GM13976 (cell line): ENCODE measurements around the gene TAS1R2.
A peak's percentile ranks its signal among the peaks of the same experiment; 100 is the strongest.

Experiments used
- DNase-seq: peaks from one replicate; pipeline ENCODE4 v3.0.0; 2012; ENCODE audit warnings: low spot score
- in situ Hi-C: fragments of 300-500 bp; cut with MboI; formaldehyde crosslinking; loops from one replicate; pipeline ENCODE4 v1.12.0; 2022; ENCODE audit warnings: low sequenced_read_pairs, mixed read lengths, inconsistent platforms; ENCODE audit not compliant: unreplicated experiment
- TF ChIP-seq, protein P1 (sequence below): IDR thresholded peaks from 2 replicates; pipeline ENCODE4 v1.5.1; 2012; ENCODE audit warnings: borderline replicate concordance, mild to moderate bottlenecking; ENCODE audit not compliant: insufficient read depth; ENCODE audit errors: extremely low read depth, missing control alignments, control extremely low read depth

The TAS1R2 gene

DNA sequence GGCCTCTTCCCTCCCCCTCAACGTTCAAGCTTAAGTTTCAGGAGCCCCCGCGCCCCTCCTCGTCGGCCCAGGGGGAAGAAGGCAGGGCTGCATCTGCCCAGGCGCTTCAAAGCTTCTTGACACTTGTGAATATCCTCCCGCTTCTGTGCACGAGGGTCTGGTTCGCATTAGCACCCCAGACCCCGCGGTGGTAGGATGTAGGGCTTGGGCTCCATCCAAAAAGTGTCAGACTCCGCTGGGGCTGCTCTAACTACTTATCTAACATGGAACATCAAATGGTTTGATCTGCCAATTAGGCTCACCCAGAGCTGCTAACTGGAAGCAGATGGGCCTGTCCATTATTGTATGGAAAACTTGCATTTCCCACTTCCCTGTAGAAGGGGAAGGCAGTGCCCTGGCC is 28.9 kb downstream of the TAS1R2 start:
- DNase-seq, result no peak
- TF ChIP-seq, protein P1, sequence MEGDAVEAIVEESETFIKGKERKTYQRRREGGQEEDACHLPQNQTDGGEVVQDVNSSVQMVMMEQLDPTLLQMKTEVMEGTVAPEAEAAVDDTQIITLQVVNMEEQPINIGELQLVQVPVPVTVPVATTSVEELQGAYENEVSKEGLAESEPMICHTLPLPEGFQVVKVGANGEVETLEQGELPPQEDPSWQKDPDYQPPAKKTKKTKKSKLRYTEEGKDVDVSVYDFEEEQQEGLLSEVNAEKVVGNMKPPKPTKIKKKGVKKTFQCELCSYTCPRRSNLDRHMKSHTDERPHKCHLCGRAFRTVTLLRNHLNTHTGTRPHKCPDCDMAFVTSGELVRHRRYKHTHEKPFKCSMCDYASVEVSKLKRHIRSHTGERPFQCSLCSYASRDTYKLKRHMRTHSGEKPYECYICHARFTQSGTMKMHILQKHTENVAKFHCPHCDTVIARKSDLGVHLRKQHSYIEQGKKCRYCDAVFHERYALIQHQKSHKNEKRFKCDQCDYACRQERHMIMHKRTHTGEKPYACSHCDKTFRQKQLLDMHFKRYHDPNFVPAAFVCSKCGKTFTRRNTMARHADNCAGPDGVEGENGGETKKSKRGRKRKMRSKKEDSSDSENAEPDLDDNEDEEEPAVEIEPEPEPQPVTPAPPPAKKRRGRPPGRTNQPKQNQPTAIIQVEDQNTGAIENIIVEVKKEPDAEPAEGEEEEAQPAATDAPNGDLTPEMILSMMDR, result no peak
- in situ Hi-C loops, result no loop called here

DNA sequence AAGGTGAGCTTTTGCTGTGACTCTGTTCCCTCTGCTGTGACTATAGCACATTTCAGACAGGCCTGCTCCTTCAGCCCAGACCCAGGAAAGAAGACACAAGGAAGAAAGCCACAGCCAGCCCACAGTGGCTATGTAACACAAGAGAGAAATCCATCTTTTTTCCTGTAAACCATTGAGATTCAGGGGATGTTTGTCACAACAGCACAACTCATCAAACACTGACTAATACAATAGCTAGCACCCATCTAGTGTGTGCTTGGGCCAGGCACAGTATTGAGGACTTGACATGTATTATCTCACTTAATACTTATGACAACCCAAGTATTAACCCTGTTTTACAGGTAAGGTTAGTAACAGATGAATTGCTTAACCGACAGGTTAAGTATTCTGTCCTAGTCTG is 29.8 kb downstream of the TAS1R2 start:
- DNase-seq, result no peak
- in situ Hi-C loops, result no loop called here
- TF ChIP-seq, protein P1, result no peak

DNA sequence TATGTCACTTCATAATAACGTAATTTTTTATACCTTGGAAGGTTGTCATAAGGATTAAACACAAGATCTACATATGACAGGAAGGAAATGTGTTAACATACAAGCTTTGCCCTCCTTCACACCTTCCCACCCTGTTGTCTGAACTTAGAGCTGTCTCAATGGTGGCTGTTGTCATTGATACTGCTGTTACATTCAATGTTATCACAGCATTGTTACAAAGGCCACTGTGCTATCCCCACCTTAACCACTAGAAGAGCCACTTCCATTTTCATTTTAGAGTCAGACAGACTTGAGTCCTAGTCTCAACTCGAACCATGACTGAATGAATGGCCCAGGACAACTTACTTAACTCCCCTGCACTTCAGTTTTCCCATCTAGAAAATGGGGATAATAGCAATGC is 31.2 kb downstream of the TAS1R2 start:
- no peak for DNase-seq
- in situ Hi-C loops, result no loop called here
- TF ChIP-seq, protein P1, result no peak

DNA sequence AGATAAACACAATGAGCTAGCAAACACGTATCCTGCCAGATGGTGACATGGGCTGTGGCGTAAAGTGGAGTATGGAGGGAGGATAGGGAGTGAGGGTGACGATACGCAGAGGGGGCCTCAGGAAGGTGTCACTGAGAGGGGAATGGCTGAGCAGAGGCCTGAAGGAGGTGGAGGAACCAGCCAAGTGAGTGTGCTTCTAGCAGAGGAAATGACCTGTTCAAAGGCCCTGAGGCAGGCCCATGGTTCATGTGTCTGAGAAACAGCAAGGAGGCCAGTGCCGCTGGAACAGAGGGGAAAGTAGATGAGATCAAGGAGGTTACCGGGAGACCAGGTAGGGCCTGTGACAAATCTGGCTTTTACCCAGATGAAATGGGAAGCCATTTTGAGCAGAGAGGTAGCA is 36.0 kb downstream of the TAS1R2 start:
- DNase-seq, result no peak
- TF ChIP-seq, protein P1, result no peak
- in situ Hi-C loops, result no loop called here

DNA sequence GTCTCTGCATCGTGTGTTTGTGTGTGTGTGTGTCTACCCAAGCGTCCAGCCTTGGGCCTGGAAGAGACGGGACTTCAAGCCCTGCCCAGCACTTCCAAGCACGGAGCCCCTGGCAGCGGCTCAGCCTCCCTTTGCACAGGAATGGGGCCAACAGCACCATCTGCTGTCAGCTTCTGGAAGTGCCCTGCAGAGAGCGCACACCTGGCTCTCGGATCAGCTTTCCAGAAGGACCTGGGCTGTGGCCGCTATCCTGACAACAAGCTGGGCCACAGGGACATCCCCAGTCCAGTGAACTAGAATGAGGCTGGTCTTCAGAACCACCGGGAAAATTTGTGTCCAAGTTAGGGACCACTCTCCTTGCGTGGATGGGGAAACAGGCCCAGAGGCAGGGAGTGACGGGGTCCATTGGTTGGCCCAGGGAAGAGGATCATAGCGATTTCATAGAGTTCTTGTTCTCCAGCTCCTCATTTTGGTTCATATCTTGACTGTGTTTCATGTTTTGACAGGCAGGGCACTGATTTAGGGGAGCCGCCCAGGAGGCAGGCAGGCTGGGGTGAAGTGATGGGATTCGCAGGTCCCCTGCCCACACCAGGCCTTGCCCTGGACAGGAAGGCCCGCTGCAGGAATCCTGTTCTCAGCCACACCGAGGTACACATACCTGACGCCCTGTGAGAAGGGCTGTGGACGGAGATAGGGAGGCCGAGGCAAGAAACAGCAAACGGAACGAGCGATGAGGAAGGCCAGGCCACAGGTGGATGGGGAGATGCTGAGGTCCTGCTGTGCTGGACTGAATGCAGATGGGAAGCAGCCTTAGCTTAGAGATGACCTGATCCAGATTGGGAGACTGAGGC is 38.4 kb downstream of the TAS1R2 start:
- DNase-seq, result peak; percentile 88
- in situ Hi-C loops, result no loop called here
- TF ChIP-seq, protein P1, result peak; percentile 85

DNA sequence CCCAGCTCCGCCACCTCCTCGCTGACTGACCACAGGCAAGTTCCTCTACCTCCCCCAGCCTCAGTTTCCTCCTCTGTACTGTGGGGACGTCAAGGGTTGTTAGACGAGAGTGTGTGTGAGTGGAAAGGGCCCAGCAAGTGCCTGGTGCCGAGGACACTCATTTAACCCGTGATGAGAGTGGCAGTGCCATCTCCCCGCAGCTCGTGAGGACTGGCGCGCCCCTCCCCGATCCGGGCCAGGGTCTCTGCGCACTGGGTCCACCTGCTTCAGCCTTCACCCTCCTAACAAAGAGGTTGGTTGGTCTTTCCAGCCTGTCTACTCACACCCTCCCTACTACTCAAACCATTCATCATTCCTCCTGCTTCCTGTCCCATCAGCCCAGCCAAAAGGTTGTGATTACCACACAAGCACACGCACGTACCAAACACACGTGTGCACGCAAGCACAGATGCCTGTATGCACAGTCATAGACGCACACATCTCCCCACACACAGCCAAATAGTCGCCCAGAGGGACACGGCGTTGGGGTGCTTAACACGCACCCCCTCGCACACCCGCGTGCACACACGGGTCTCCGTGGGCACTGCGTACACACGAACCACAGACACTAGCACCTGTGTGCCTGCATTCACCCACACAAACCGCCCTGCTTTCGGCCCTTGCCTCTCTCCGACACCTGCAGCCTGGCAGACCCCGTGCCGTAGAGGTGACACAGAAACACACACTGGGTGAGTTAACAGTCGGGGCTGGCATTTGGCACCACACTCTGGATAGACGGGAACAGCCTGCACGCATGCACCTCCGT is 39.3 kb downstream of the TAS1R2 start:
- DNase-seq, result no peak
- in situ Hi-C loops, result no loop called here
- TF ChIP-seq, protein P1, result no peak
